A673 (cell line): Measurements from ENCODE around the gene CNOT10.

Experiments
- CTCF ChIP-seq: fragments of 300-800, 200-600 bp; sonication (generic); conservative IDR thresholded peaks from 2 replicates; pipeline ENCODE4 v1.5.1; 2017; ENCODE audit warnings: low read depth, mild to moderate bottlenecking, antibody characterized with exemption, low read length, moderate library complexity, mixed read lengths
- EZH2 ChIP-seq: fragments of 200-600 bp; sonication (generic); IDR thresholded peaks from 2 replicates; pipeline ENCODE4 v1.6.1; 2017; ENCODE audit warnings: borderline replicate concordance, low read depth, mild to moderate bottlenecking, mixed read lengths, antibody characterized with exemption, low read length; ENCODE audit not compliant: poor library complexity, severe bottlenecking

- TF ChIP-seq EZH2 (no peak), CTCF (no peak)
Observed at GRCh38 chr3:32743934-32744333, 58.9 kb downstream of the CNOT10 start.
